ENCODE results near the gene BAD. TPM values are rescaled to one million over a fixed set of nuclear protein-coding genes. Genes with fewer than 3 reads are reported as not detected.
"Not testable (repeated sequence)": the region's sequence is repeated elsewhere in the genome, so short reads cannot be mapped to it uniquely, and the experiment has no call there.

BAD gene
- total RNA-seq, 2 experiments from 2014 or later, result 23.5 to 24.2 TPM

GRCh38 chr11:64251016-64251752, 33.3 kb downstream of the BAD start, which contains the start of gene PLCB3:
Gene PLCB3 (plus strand): TSS chr11:64251530. CDS start chr11:64251650, 120 bp downstream.
- H3K4me3 Mint-ChIP-seq, result peak within 1 kb of the TSS; percentile 91
- peak within 1 kb of the TSS; percentile 11 for H3K27ac Mint-ChIP-seq
- H3K4me1 Mint-ChIP-seq, result peaks cover 16% of the 10 kb centered on the region
- peak; percentile 63 for DNase-seq
- no peaks in the 10 kb centered on the region for H3K9me3 Mint-ChIP-seq
- no peaks in the 10 kb centered on the region for H3K27me3 Mint-ChIP-seq
- H3K36me3 Mint-ChIP-seq, result no peaks in the 10 kb centered on the region

GRCh38 chr11:64250415-64251015, 34.0 kb downstream of the BAD start:
- Mint-ChIP-seq H3K4me3 (peak overlapping the region; percentile 79), H3K36me3 (peaks cover 6% of the 10 kb centered on the region), H3K27ac (no peak overlapping the region), H3K9me3 (no peaks in the 10 kb centered on the region), H3K27me3 (no peaks in the 10 kb centered on the region), H3K4me1 (peaks cover 16% of the 10 kb centered on the region)
- DNase-seq, result no peak

GRCh38 chr11:64249563-64250414, 34.7 kb downstream of the BAD start:
- no peak overlapping the region for H3K27ac Mint-ChIP-seq
- peaks cover 7% of the 10 kb centered on the region for H3K36me3 Mint-ChIP-seq
- peaks cover 16% of the 10 kb centered on the region for H3K4me1 Mint-ChIP-seq
- no peak overlapping the region for H3K4me3 Mint-ChIP-seq
- H3K27me3 Mint-ChIP-seq, result no peaks in the 10 kb centered on the region
- DNase-seq, result no peak
- no peaks in the 10 kb centered on the region for H3K9me3 Mint-ChIP-seq

- no peak for DNase-seq
- Mint-ChIP-seq H3K27ac (no peak overlapping the region), H3K4me1 (peaks cover 19% of the 10 kb centered on the region), H3K9me3 (no peaks in the 10 kb centered on the region), H3K36me3 (peaks cover 7% of the 10 kb centered on the region), H3K27me3 (no peaks in the 10 kb centered on the region), H3K4me3 (no peak overlapping the region)
Measured at GRCh38 chr11:64249038-64249437, 35.4 kb downstream of the BAD start.

- DNase-seq, result no peak
- Mint-ChIP-seq H3K27me3 (no peaks in the 10 kb centered on the region), H3K36me3 (peaks cover 10% of the 10 kb centered on the region), H3K4me3 (no peak overlapping the region), H3K9me3 (no peaks in the 10 kb centered on the region), H3K27ac (no peak overlapping the region), H3K4me1 (peaks cover 24% of the 10 kb centered on the region)
Measured at GRCh38 chr11:64248578-64248977, 35.9 kb downstream of the BAD start.

GRCh38 chr11:64247729-64248531, 36.5 kb downstream of the BAD start:
- H3K4me3 Mint-ChIP-seq, result peak overlapping the region; percentile 48
- DNase-seq, result no peak
- no peak overlapping the region for H3K27ac Mint-ChIP-seq
- H3K4me1 Mint-ChIP-seq, result peaks cover 30% of the 10 kb centered on the region
- peaks cover 15% of the 10 kb centered on the region for H3K36me3 Mint-ChIP-seq
- no peaks in the 10 kb centered on the region for H3K9me3 Mint-ChIP-seq
- no peaks in the 10 kb centered on the region for H3K27me3 Mint-ChIP-seq

GRCh38 chr11:64246871-64247728, 37.4 kb downstream of the BAD start, which contains the start of gene PPP1R14B:
Gene PPP1R14B (minus strand): TSS chr11:64246943. CDS start chr11:64246673, 270 bp downstream.
- H3K36me3 Mint-ChIP-seq, result peaks cover 21% of the 10 kb centered on the region
- peak within 1 kb of the TSS; percentile 91 for H3K4me3 Mint-ChIP-seq
- DNase-seq, result peak; percentile 85
- peak within 1 kb of the TSS; percentile 90 for H3K27ac Mint-ChIP-seq
- no peaks in the 10 kb centered on the region for H3K27me3 Mint-ChIP-seq
- peaks cover 29% of the 10 kb centered on the region for H3K4me1 Mint-ChIP-seq
- no peaks in the 10 kb centered on the region for H3K9me3 Mint-ChIP-seq

- Mint-ChIP-seq H3K36me3 (peaks cover 21% of the 10 kb centered on the region), H3K4me3 (peak overlapping the region; percentile 84), H3K4me1 (peaks cover 24% of the 10 kb centered on the region)
- H3K27ac Mint-ChIP-seq, H3K27me3 Mint-ChIP-seq, H3K9me3 Mint-ChIP-seq, DNase-seq: not testable (repeated sequence)
Measured at GRCh38 chr11:64246621-64246870, 37.9 kb downstream of the BAD start.

GRCh38 chr11:64245797-64246620, 38.5 kb downstream of the BAD start:
- H3K4me3 Mint-ChIP-seq, result peak overlapping the region; percentile 91
- DNase-seq, result peak; percentile 79
- H3K27ac Mint-ChIP-seq, result peak overlapping the region; percentile 90
- no peaks in the 10 kb centered on the region for H3K27me3 Mint-ChIP-seq
- peaks cover 23% of the 10 kb centered on the region for H3K36me3 Mint-ChIP-seq
- H3K4me1 Mint-ChIP-seq, result peaks cover 24% of the 10 kb centered on the region
- H3K9me3 Mint-ChIP-seq, result no peaks in the 10 kb centered on the region

GRCh38 chr11:64245401-64245796, 39.1 kb downstream of the BAD start:
- peaks cover 23% of the 10 kb centered on the region for H3K4me1 Mint-ChIP-seq
- H3K36me3 Mint-ChIP-seq, result peaks cover 26% of the 10 kb centered on the region
- no peaks in the 10 kb centered on the region for H3K27me3 Mint-ChIP-seq
- H3K9me3 Mint-ChIP-seq, result no peaks in the 10 kb centered on the region
- peak overlapping the region; percentile 91 for H3K4me3 Mint-ChIP-seq
- H3K27ac Mint-ChIP-seq, result peak overlapping the region; percentile 90
- no peak for DNase-seq

GRCh38 chr11:64244966-64245365, 39.5 kb downstream of the BAD start:
- H3K4me1 Mint-ChIP-seq, result peaks cover 27% of the 10 kb centered on the region
- H3K4me3 Mint-ChIP-seq, result peak overlapping the region; percentile 91
- peak overlapping the region; percentile 90 for H3K27ac Mint-ChIP-seq
- peaks cover 29% of the 10 kb centered on the region for H3K36me3 Mint-ChIP-seq
- no peaks in the 10 kb centered on the region for H3K9me3 Mint-ChIP-seq
- DNase-seq, result no peak
- H3K27me3 Mint-ChIP-seq, result no peaks in the 10 kb centered on the region

GRCh38 chr11:64244107-64244506, 40.4 kb downstream of the BAD start:
- Mint-ChIP-seq H3K36me3 (peaks cover 32% of the 10 kb centered on the region), H3K4me3 (peak overlapping the region; percentile 48), H3K27ac (no peak overlapping the region), H3K9me3 (no peaks in the 10 kb centered on the region), H3K27me3 (no peaks in the 10 kb centered on the region), H3K4me1 (peaks cover 33% of the 10 kb centered on the region)
- no peak for DNase-seq

- Mint-ChIP-seq H3K4me3 (peak overlapping the region; percentile 95), H3K9me3 (no peaks in the 10 kb centered on the region), H3K36me3 (peaks cover 32% of the 10 kb centered on the region), H3K4me1 (peaks cover 37% of the 10 kb centered on the region), H3K27me3 (no peaks in the 10 kb centered on the region), H3K27ac (peak overlapping the region; percentile 66)
- no peak for DNase-seq
Measured at GRCh38 chr11:64243236-64243854, 41.1 kb downstream of the BAD start.

All from activated naive CD8-positive, alpha-beta T cell treated with anti-CD3 and anti-CD28 coated beads for 36 hours (primary cell).